Lung (tissue), 12 donors: ENCODE data around the gene CNTN5. TPM values are rescaled to one million over a fixed set of nuclear protein-coding genes. Genes with fewer than 3 reads are reported as not detected.

ENCODE experiments used
- ATAC-seq: fragments of 200-7000 bp; cut with Tn5 transposase; one replicate; pipeline ENCODE4 v1.9.1; 2020; ENCODE audit warnings: moderate number of reproducible peaks; ENCODE audit not compliant: insufficient read depth, low FRiP score
- DNase-seq, 3 donors: peaks; one replicate each; pipeline ENCODE4 v3.0.0-alpha.2; 2013 to 2017
- H3K27ac ChIP-seq, 2 donors: one replicate each; pipeline ENCODE4 v1.5.1; 2013; ENCODE audit warnings: mild to moderate bottlenecking in 2 of 2, moderate library complexity in 2 of 2, control low read depth in 1 of 2, inconsistent platforms in 1 of 2, low read depth in 1 of 2, low read length in 1 of 2
- H3K27me3 ChIP-seq, 3 donors: one replicate each; pipeline ENCODE4 v1.5.1; 2013; ENCODE audit warnings: low read length in 2 of 3; ENCODE audit not compliant: control insufficient read depth in 3 of 3, insufficient read depth in 3 of 3
- H3K36me3 ChIP-seq, 4 donors: one replicate each; pipeline ENCODE4 v1.5.1; 2013; ENCODE audit warnings: low read length in 4 of 4, mild to moderate bottlenecking in 1 of 4, moderate library complexity in 1 of 4; ENCODE audit not compliant: control insufficient read depth in 4 of 4, insufficient read depth in 4 of 4
- H3K4me1 ChIP-seq, 5 donors: one replicate each; pipeline ENCODE4 v1.5.1; 2013; ENCODE audit warnings: low read length in 5 of 5, mild to moderate bottlenecking in 2 of 5, moderate library complexity in 1 of 5; ENCODE audit not compliant: control insufficient read depth in 5 of 5, insufficient read depth in 5 of 5
- H3K4me3 ChIP-seq: one replicate; pipeline ENCODE4 v1.5.1; 2013; ENCODE audit warnings: mild to moderate bottlenecking, control low read depth, moderate library complexity
- H3K9ac ChIP-seq, 2 donors: one replicate each; pipeline ENCODE4 v1.5.1; 2013; ENCODE audit warnings: low read length in 2 of 2, control low read depth in 1 of 2; ENCODE audit not compliant: insufficient read depth in 1 of 2
- H3K9me3 ChIP-seq, 4 donors: one replicate each; pipeline ENCODE4 v1.5.1; 2013; ENCODE audit warnings: low read length in 3 of 4, mild to moderate bottlenecking in 1 of 4, moderate library complexity in 1 of 4; ENCODE audit not compliant: control insufficient read depth in 4 of 4, insufficient read depth in 3 of 4
- CTCF ChIP-seq: IDR thresholded peaks from 2 replicates; pipeline ENCODE4 v1.5.1; 2012; ENCODE audit warnings: mild to moderate bottlenecking; ENCODE audit errors: control extremely low read depth, extremely low read depth
- WGBS, 2 donors: extraction: QIAGEN DNeasy Blood & Tissue Kit; methylation state at CpG; one replicate each; pipeline ENCODE4 v1.1.7; 2013; 5-methylcytosine and 5-hydroxymethylcytosine counted together
- polyA plus RNA-seq, 2 donors: library from polyadenylated mRNA; stranded (reverse); fragments of 200-250 nt; gene quantifications; one replicate each; pipeline ENCODE4 v1.2.1, GENCODE V29; 2013
- total RNA-seq, 2 donors: library from RNA; depleted of rRNA in 1 of 2; stranded (reverse); fragments of >200 nt in 1 of 2; gene quantifications; one replicate each; pipeline ENCODE4 v1.2.1, GENCODE V29; 2014 to 2021
- donor health status: control.
- donor health status: control.
- donor health status: Bipolar disorder and iron deficiency.
- donor health status: healthy.
- donor health status: DM: yes; HTN: yes; CAD: no.

The CNTN5 gene
- total and polyA plus RNA-seq, 4 donors = 0.10 to 0.80 (median 0.44) TPM

GRCh38 chr11:100182350-100182749, 1161.6 kb downstream of the CNTN5 start:
- no peaks in the 10 kb centered on the region for H3K36me3 ChIP-seq
- DNase-seq = no peak
- H3K4me1 ChIP-seq = no peaks in the 10 kb centered on the region
- no peak overlapping the region for H3K9ac ChIP-seq
- ATAC-seq = no peak
- no peak overlapping the region for H3K27ac ChIP-seq
- no peak overlapping the region for H3K4me3 ChIP-seq
- no peak for TF ChIP-seq CTCF
- H3K27me3 ChIP-seq = no peaks in the 10 kb centered on the region
- no peaks in the 10 kb centered on the region for H3K9me3 ChIP-seq

GRCh38 chr11:100182927-100183326, 1162.2 kb downstream of the CNTN5 start:
- ATAC-seq = no peak
- TF ChIP-seq CTCF = no peak
- H3K9ac ChIP-seq = no peak overlapping the region
- no peak overlapping the region for H3K27ac ChIP-seq
- H3K27me3 ChIP-seq = no peaks in the 10 kb centered on the region
- peak in 1 of 3 donors; percentile 16 for DNase-seq
- no peaks in the 10 kb centered on the region for H3K4me1 ChIP-seq
- H3K9me3 ChIP-seq = no peaks in the 10 kb centered on the region
- H3K4me3 ChIP-seq = no peak overlapping the region
- WGBS, 2 donors = 59 to 78% methylated on average over 2 of the region's 2 CpGs
- H3K36me3 ChIP-seq = no peaks in the 10 kb centered on the region

GRCh38 chr11:100185588-100185987, 1164.8 kb downstream of the CNTN5 start:
- Histone ChIP-seq H3K27me3 (no peaks in the 10 kb centered on the region), H3K9ac (no peak overlapping the region), H3K36me3 (no peaks in the 10 kb centered on the region), H3K9me3 (no peaks in the 10 kb centered on the region), H3K27ac (no peak overlapping the region), H3K4me3 (no peak overlapping the region), H3K4me1 (no peaks in the 10 kb centered on the region)
- DNase-seq (no peak), ATAC-seq (no peak)
- 92 to 94% methylated on average over 5 of the region's 5 CpGs for WGBS, 2 donors
- no peak for TF ChIP-seq CTCF

- WGBS, 2 donors = 88 to 92% methylated on average over 6 of the region's 6 CpGs
- no peaks in the 10 kb centered on the region for H3K36me3 ChIP-seq
- H3K4me1 ChIP-seq = peaks cover 0 to 7% (median 0%) of the 10 kb centered on the region in 5 donors
- TF ChIP-seq CTCF = no peak
- no peak overlapping the region for H3K4me3 ChIP-seq
- H3K9me3 ChIP-seq = no peaks in the 10 kb centered on the region
- ATAC-seq = no peak
- DNase-seq = no peak
- no peak overlapping the region for H3K27ac ChIP-seq
- H3K27me3 ChIP-seq = no peaks in the 10 kb centered on the region
- no peak overlapping the region for H3K9ac ChIP-seq
These were observed 1167.5 kb downstream of the CNTN5 start for GRCh38 chr11:100188137-100188783.
